Endothelial cell of umbilical vein (primary cell): ENCODE results near the gene HIVEP1.

Experiments used
- CTCF ChIP-seq, 2 donors: IDR thresholded peaks; 1 replicate in 1 of 2; 2 replicates in 1 of 2; pipeline ENCODE4 v1.5.1; 2011; ENCODE audit warnings: low read length in 2 of 2, mild to moderate bottlenecking in 2 of 2, moderate library complexity in 2 of 2, control low read depth in 1 of 2, inconsistent platforms in 1 of 2, low read depth in 1 of 2; ENCODE audit not compliant: insufficient read depth in 1 of 2; ENCODE audit errors: extremely low read depth in 1 of 2
- EZH2 ChIP-seq: IDR thresholded peaks from 2 replicates; pipeline ENCODE4 v1.6.1; 2012; ENCODE audit warnings: borderline replicate concordance, low read depth, mild to moderate bottlenecking, moderate library complexity, low read length, inconsistent platforms; ENCODE audit not compliant: severe bottlenecking
- FOS ChIP-seq: IDR thresholded peaks from 2 replicates; pipeline ENCODE4 v1.6.1; 2011; ENCODE audit warnings: mild to moderate bottlenecking, low read length, moderate library complexity, borderline replicate concordance; ENCODE audit not compliant: insufficient read depth
- JUN ChIP-seq: IDR thresholded peaks from 2 replicates; pipeline ENCODE4 v1.6.1; 2011; ENCODE audit warnings: borderline replicate concordance, low read depth; ENCODE audit not compliant: insufficient read length, insufficient read depth
- MAX ChIP-seq: IDR thresholded peaks from 2 replicates; pipeline ENCODE4 v1.6.1; 2011; ENCODE audit not compliant: insufficient read depth, insufficient read length
- POLR2A ChIP-seq: IDR thresholded peaks from 2 replicates; pipeline ENCODE4 v1.6.1; 2012; ENCODE audit warnings: low read depth, mild to moderate bottlenecking, control low read depth, low read length
- POLR2AphosphoS5 ChIP-seq: IDR thresholded peaks from 2 replicates; pipeline ENCODE4 v1.6.1; 2012; ENCODE audit warnings: low read depth, mild to moderate bottlenecking, control low read depth, low read length, moderate library complexity; ENCODE audit not compliant: insufficient read depth

- no peak for TF ChIP-seq CTCF (IDR thresholded peaks at IDR 0.05; ENCODE audit: extremely low read depth in 1 of 2, insufficient read depth in 1 of 2, low read depth in 1 of 2, low read length in 2 of 2)
- no peak for TF ChIP-seq POLR2A
- TF ChIP-seq POLR2AphosphoS5: no peak
- no peak for TF ChIP-seq MAX
- no peak for TF ChIP-seq FOS
- TF ChIP-seq JUN: no peak
- no peak for TF ChIP-seq EZH2
Observed at GRCh38 chr6:12083763-12084162, 71.7 kb downstream of the HIVEP1 start.
